Ishikawa (cell line): ENCODE data around the gene KLHL2.

Experiments
- EP300 ChIP-seq: IDR thresholded peaks from 2 replicates; pipeline ENCODE4 v1.6.1; 2012; ENCODE audit warnings: borderline replicate concordance
- FOXM1 ChIP-seq: IDR thresholded peaks from 2 replicates; pipeline ENCODE4 v1.6.1; 2012; ENCODE audit warnings: low read depth, borderline replicate concordance
- MAX ChIP-seq: IDR thresholded peaks from 2 replicates; pipeline ENCODE4 v1.6.1; 2012
- NFIC ChIP-seq: IDR thresholded peaks from 2 replicates; pipeline ENCODE4 v1.6.1; 2012
- TEAD4 ChIP-seq: IDR thresholded peaks from 2 replicates; pipeline ENCODE4 v1.6.1; 2012
- YY1 ChIP-seq: IDR thresholded peaks from 2 replicates; pipeline ENCODE4 v1.6.1; 2012; ENCODE audit warnings: low read depth
- ZBTB7A ChIP-seq: IDR thresholded peaks from 2 replicates; pipeline ENCODE4 v1.6.1; 2012; ENCODE audit warnings: low read depth
- TF ChIP-seq, protein P1 (sequence below): IDR thresholded peaks from 2 replicates; pipeline ENCODE4 v1.6.1; 2012; ENCODE audit warnings: low read depth, mild to moderate bottlenecking

GRCh38 chr4:165190591-165191347, 16.6 kb upstream of the KLHL2 start:
- TF ChIP-seq NFIC (no peak), TEAD4 (no peak), EP300 (no peak), YY1 (no peak), ZBTB7A (no peak), FOXM1 (no peak), MAX (no peak)
- TF ChIP-seq, protein P1, sequence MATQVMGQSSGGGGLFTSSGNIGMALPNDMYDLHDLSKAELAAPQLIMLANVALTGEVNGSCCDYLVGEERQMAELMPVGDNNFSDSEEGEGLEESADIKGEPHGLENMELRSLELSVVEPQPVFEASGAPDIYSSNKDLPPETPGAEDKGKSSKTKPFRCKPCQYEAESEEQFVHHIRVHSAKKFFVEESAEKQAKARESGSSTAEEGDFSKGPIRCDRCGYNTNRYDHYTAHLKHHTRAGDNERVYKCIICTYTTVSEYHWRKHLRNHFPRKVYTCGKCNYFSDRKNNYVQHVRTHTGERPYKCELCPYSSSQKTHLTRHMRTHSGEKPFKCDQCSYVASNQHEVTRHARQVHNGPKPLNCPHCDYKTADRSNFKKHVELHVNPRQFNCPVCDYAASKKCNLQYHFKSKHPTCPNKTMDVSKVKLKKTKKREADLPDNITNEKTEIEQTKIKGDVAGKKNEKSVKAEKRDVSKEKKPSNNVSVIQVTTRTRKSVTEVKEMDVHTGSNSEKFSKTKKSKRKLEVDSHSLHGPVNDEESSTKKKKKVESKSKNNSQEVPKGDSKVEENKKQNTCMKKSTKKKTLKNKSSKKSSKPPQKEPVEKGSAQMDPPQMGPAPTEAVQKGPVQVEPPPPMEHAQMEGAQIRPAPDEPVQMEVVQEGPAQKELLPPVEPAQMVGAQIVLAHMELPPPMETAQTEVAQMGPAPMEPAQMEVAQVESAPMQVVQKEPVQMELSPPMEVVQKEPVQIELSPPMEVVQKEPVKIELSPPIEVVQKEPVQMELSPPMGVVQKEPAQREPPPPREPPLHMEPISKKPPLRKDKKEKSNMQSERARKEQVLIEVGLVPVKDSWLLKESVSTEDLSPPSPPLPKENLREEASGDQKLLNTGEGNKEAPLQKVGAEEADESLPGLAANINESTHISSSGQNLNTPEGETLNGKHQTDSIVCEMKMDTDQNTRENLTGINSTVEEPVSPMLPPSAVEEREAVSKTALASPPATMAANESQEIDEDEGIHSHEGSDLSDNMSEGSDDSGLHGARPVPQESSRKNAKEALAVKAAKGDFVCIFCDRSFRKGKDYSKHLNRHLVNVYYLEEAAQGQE, result no peak
